HepG2 (cell line): ENCODE data around the gene TSHZ2. TPM values are rescaled to one million over a fixed set of nuclear protein-coding genes. Genes with fewer than 3 reads are reported as not detected.

Experiments
- ATAC-seq: fragments of 200-7000 bp; cut with Tn5 transposase; 3 replicates; pipeline ENCODE4 v1.9.1; 2020; ENCODE audit warnings: mild to moderate bottlenecking, moderate library complexity
- BruUV-seq: library from RNA; stranded (reverse); fragments of 400-500 nt; replicated peaks from 2 replicates; lab custom pipeline; 2021; lab: Mats Ljungman, UMichigan
- CTCF ChIA-PET: fragments of 300-600 bp; formaldehyde crosslinking; extraction: SDS; loops from one replicate; lab custom pipeline; 2021; ENCODE audit warnings: low total read pairs, inconsistent platforms, low intra/inter-chr PET ratio; lab: Yijun Ruan, JAX
- POLR2A ChIA-PET: fragments of 350-600 bp; sonication (Branson Sonifier 250); formaldehyde crosslinking; loops from one replicate; lab custom pipeline; 2020; ENCODE audit warnings: antibody characterized with exemption, inconsistent platforms; lab: Yijun Ruan, JAX
- DNase-seq: peaks from one replicate; pipeline ENCODE4 v3.0.0-alpha.2; 2015; ENCODE audit warnings: low spot score
- FAIRE-seq: peaks from 3 replicates; lab custom pipeline; 2011; peaks lifted over from hg19 to GRCh38; lab: Jason Lieb, UNC
- H2AFZ ChIP-seq: one replicate; pipeline ENCODE4 v1.6.1; 2011; ENCODE audit warnings: low read length, inconsistent platforms
- H3K27ac ChIP-seq: fragments of 300-600 bp; 3 replicates; pipeline ENCODE4 v1.8.0; 2011; ENCODE audit warnings: mixed run types, mild to moderate bottlenecking, mixed read lengths, low read length, inconsistent platforms; ENCODE audit not compliant: insufficient read depth; ENCODE audit errors: extremely low read length
- H3K27me3 ChIP-seq, 2 experiments: fragments of 200-600 bp in 1 of 2; 2 replicates in 1 of 2; 3 replicates in 1 of 2; pipeline versions ENCODE4 v1.6.0 to v1.8.0; 2011; ENCODE audit warnings: low read length in 2 of 2, mild to moderate bottlenecking in 2 of 2, moderate library complexity in 2 of 2, inconsistent platforms in 1 of 2; ENCODE audit not compliant: insufficient read depth in 2 of 2, control insufficient read depth in 1 of 2
- H3K36me3 ChIP-seq, 2 experiments: fragments of 200-600 bp in 1 of 2; replicated peaks in 1 of 2; 2 replicates in 1 of 2; 3 replicates in 1 of 2; pipeline versions ENCODE4 v1.5.1 to v1.8.0; 2011; ENCODE audit warnings: low read length in 2 of 2, inconsistent platforms in 1 of 2; ENCODE audit not compliant: insufficient read depth in 2 of 2, control insufficient read depth in 1 of 2
- H3K4me1 ChIP-seq: 2 replicates; pipeline ENCODE4 v1.5.1; 2012; ENCODE audit warnings: low read length, inconsistent platforms; ENCODE audit not compliant: insufficient read depth
- H3K4me2 ChIP-seq: 2 replicates; pipeline ENCODE4 v1.6.0; 2011; ENCODE audit warnings: low read depth, low read length, inconsistent platforms
- H3K4me3 ChIP-seq, 3 experiments: fragments of 200-600 bp in 1 of 3; sonication (generic), shearing (Covaris generic) in 1 of 3; replicated peaks in 1 of 3; 2 replicates each; pipeline ENCODE4 v1.5.1; 2011 to 2016; ENCODE audit warnings: low read length in 3 of 3, inconsistent platforms in 2 of 3, low read depth in 2 of 3, mild to moderate bottlenecking in 2 of 3, control low read depth in 1 of 3, mixed read lengths in 1 of 3; ENCODE audit not compliant: insufficient read depth in 1 of 3
- H3K79me2 ChIP-seq: one replicate; pipeline ENCODE4 v1.6.1; 2011; ENCODE audit warnings: low read length, inconsistent platforms; ENCODE audit not compliant: insufficient read depth
- H3K9ac ChIP-seq: 2 replicates; pipeline ENCODE4 v1.6.0; 2011; ENCODE audit warnings: mild to moderate bottlenecking, low read depth, low read length, inconsistent platforms; ENCODE audit not compliant: insufficient read depth
- H3K9me3 ChIP-seq: 2 replicates; pipeline ENCODE4 v1.5.1; 2012; ENCODE audit warnings: mild to moderate bottlenecking, low read length
- H4K20me1 ChIP-seq: 2 replicates; pipeline ENCODE4 v1.6.0; 2011; ENCODE audit warnings: inconsistent platforms, mild to moderate bottlenecking, low read length, moderate library complexity; ENCODE audit not compliant: insufficient read depth
- ARID3A ChIP-seq: IDR thresholded peaks from 2 replicates; pipeline ENCODE4 v1.6.1; 2012; ENCODE audit warnings: low read depth, low read length, improper control_type of control experiment
- CHD2 ChIP-seq: IDR thresholded peaks from 2 replicates; pipeline ENCODE4 v1.6.1; 2011; ENCODE audit warnings: low read depth, low read length, improper control_type of control experiment
- FOXK1 ChIP-seq: sonication (generic); formaldehyde crosslinking; IDR thresholded peaks from 2 replicates; pipeline ENCODE4 v1.4.0; 2020; ENCODE audit warnings: low read depth, missing genetic modification reagents, borderline replicate concordance
- FOXK2 ChIP-seq: fragments of 450-650 bp; IDR thresholded peaks from 2 replicates; pipeline ENCODE4 v1.6.1; 2016
- KLF11 ChIP-seq: IDR thresholded peaks from 2 replicates; pipeline ENCODE4 v1.6.1; 2016; ENCODE audit warnings: missing compliant biosample characterization
- KLF13 ChIP-seq: sonication (generic); formaldehyde crosslinking; IDR thresholded peaks from 2 replicates; pipeline ENCODE4 v1.4.0; 2020; ENCODE audit warnings: mild to moderate bottlenecking, missing genetic modification reagents
- NFKB2 ChIP-seq: sonication (generic); formaldehyde crosslinking; IDR thresholded peaks from 2 replicates; pipeline ENCODE4 v1.4.0; 2020; ENCODE audit warnings: missing genetic modification reagents, borderline replicate concordance
- NR2F1 ChIP-seq, 2 experiments: fragments of 450-650 bp in 1 of 2; formaldehyde crosslinking in 1 of 2; IDR thresholded peaks; 2 replicates each; pipeline versions ENCODE4 v1.5.0 to v1.6.1; 2016 to 2020; ENCODE audit warnings: mild to moderate bottlenecking in 1 of 2, missing compliant biosample characterization in 1 of 2, missing genetic modification reagents in 1 of 2, moderate library complexity in 1 of 2
- PAWR ChIP-seq: sonication (generic); formaldehyde crosslinking; IDR thresholded peaks from 2 replicates; pipeline ENCODE4 v1.4.0; 2020; ENCODE audit warnings: missing genetic modification reagents, mild to moderate bottlenecking, borderline replicate concordance
- RERE ChIP-seq: IDR thresholded peaks from 2 replicates; pipeline ENCODE4 v1.6.1; 2016; ENCODE audit warnings: low read depth, missing genetic modification reagents, missing compliant biosample characterization
- SUZ12 ChIP-seq: fragments of 150-350 bp; IDR thresholded peaks from 2 replicates; pipeline ENCODE4 v1.6.1; 2014; ENCODE audit warnings: low read depth, low read length
- ZNF530 ChIP-seq: sonication (generic); formaldehyde crosslinking; IDR thresholded peaks from 2 replicates; pipeline ENCODE4 v1.5.0; 2020; ENCODE audit warnings: low read depth, mild to moderate bottlenecking, missing genetic modification reagents
- ZNF543 ChIP-seq: sonication (generic); formaldehyde crosslinking; IDR thresholded peaks from 2 replicates; pipeline ENCODE4 v1.4.0; 2020; ENCODE audit warnings: mild to moderate bottlenecking, missing genetic modification reagents
- ZNF737 ChIP-seq: sonication (generic); formaldehyde crosslinking; IDR thresholded peaks from 2 replicates; pipeline ENCODE4 v1.5.0; 2020; ENCODE audit warnings: missing genetic modification reagents, mild to moderate bottlenecking, borderline replicate concordance
- ZNF75D ChIP-seq: sonication (generic); formaldehyde crosslinking; IDR thresholded peaks from 2 replicates; pipeline ENCODE4 v1.8.1; 2023; ENCODE audit warnings: missing genetic modification reagents, mild to moderate bottlenecking, borderline replicate concordance
- WGBS: methylation state at CpG from one replicate; pipeline ENCODE4 v1.1.6; 2017; ENCODE audit warnings: low lambda C conversion rate; 5-methylcytosine and 5-hydroxymethylcytosine counted together
- in situ Hi-C: cut with HindIII; loops from 2 replicates; pipeline ENCODE4 v1.10.0; 2017; ENCODE audit warnings: low pct_unique_long_range_greater_than_20kb; ENCODE audit not compliant: extremely low pct_ligation_motif_present
- intact Hi-C: fragments of 100-400 bp; cut with micrococcal nuclease; formaldehyde crosslinking; loops from one replicate; pipeline ENCODE4 v1.10.0; 2022; ENCODE audit not compliant: unreplicated experiment
- polyA plus RNA-seq, 8 experiments: library from polyadenylated mRNA; depleted of rRNA in 3 of 8; stranded (reverse) in 7 of 8; unstranded in 1 of 8; fragments of >200 nt; fragmentation: Illumina TruSeq in 4 of 8; extraction: Trizol in 4 of 8; gene quantifications; 2 replicates each; pipeline versions ENCODE4 v1.2.1 to v1.2.3, GENCODE V29; 2011 to 2016; ENCODE audit warnings: low read depth in 4 of 8, missing spikeins in 1 of 8, mixed read lengths in 1 of 8; ENCODE audit not compliant: insufficient read depth in 1 of 8
- total RNA-seq, 5 experiments: library from RNA; depleted of rRNA; stranded (reverse); fragments of >200 nt; fragmentation: Illumina TruSeq; extraction: Trizol; gene quantifications; 2 replicates each; pipeline ENCODE4 v1.2.3, GENCODE V29; 2016; ENCODE audit warnings: low read depth in 1 of 5
- TF ChIP-seq, protein P1 (sequence below): sonication (generic); formaldehyde crosslinking; IDR thresholded peaks from 2 replicates; pipeline ENCODE4 v1.4.0; 2020; ENCODE audit warnings: missing genetic modification reagents, borderline replicate concordance

The TSHZ2 gene
- total and polyA plus RNA-seq, 2 of the 13 experiments (the other 11 are each of a cell fraction or from before 2014, with no cell fraction given): 0.01 TPM; not detected in 1

- ChIA-PET CTCF (no interaction called here), POLR2A (no interaction called here)
- Histone ChIP-seq H3K9ac (no peak overlapping the region), H3K36me3 (no peaks in the 10 kb centered on the region), H3K79me2 (no peaks in the 10 kb centered on the region), H3K4me3 (no peak overlapping the region), H3K27me3 (peaks cover 0 to 34% of the 10 kb centered on the region in 2 experiments; a peak in 2 of 5 replicates), H3K27ac (no peak overlapping the region), H3K4me1 (no peaks in the 10 kb centered on the region), H2AFZ (no peak overlapping the region), H3K9me3 (no peaks in the 10 kb centered on the region), H4K20me1 (no peaks in the 10 kb centered on the region), H3K4me2 (no peak overlapping the region)
- intact Hi-C loops: no loop called here
- BruUV-seq: no TSS peak
- FAIRE-seq: no peak
- WGBS: 54% methylated on average over 8 of the region's 8 CpGs
- DNase-seq: no peak
- ATAC-seq: no peak
- in situ Hi-C loops: no loop called here
- TF ChIP-seq, protein P1, sequence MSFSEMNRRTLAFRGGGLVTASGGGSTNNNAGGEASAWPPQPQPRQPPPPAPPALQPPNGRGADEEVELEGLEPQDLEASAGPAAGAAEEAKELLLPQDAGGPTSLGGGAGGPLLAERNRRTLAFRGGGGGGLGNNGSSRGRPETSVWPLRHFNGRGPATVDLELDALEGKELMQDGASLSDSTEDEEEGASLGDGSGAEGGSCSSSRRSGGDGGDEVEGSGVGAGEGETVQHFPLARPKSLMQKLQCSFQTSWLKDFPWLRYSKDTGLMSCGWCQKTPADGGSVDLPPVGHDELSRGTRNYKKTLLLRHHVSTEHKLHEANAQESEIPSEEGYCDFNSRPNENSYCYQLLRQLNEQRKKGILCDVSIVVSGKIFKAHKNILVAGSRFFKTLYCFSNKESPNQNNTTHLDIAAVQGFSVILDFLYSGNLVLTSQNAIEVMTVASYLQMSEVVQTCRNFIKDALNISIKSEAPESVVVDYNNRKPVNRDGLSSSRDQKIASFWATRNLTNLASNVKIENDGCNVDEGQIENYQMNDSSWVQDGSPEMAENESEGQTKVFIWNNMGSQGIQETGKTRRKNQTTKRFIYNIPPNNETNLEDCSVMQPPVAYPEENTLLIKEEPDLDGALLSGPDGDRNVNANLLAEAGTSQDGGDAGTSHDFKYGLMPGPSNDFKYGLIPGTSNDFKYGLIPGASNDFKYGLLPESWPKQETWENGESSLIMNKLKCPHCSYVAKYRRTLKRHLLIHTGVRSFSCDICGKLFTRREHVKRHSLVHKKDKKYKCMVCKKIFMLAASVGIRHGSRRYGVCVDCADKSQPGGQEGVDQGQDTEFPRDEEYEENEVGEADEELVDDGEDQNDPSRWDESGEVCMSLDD (CRISPR knock-in tag): no peak
- TF ChIP-seq KLF13 (CRISPR knock-in tag) (no peak), NR2F1 (CRISPR knock-in tag; IDR thresholded peaks at IDR 0.05) (no peak), ZNF543 (no peak), FOXK2 (no peak), SUZ12 (no peak), ZNF75D (no peak), KLF11 (no peak), NFKB2 (CRISPR knock-in tag) (no peak), ZNF737 (CRISPR knock-in tag) (no peak), RERE (CRISPR knock-in tag) (no peak), PAWR (CRISPR knock-in tag) (no peak), ARID3A (no peak), CHD2 (no peak), ZNF530 (CRISPR knock-in tag) (no peak), FOXK1 (CRISPR knock-in tag) (no peak)
These were observed 411.8 kb downstream of the TSHZ2 start for GRCh38 chr20:53383916-53384315.
